22Rv1 (cell line): ENCODE measurements around the gene IGSF9.

Experiments used
- CTCF ChIP-seq: fragments of 450-650 bp; IDR thresholded peaks from 2 replicates; pipeline ENCODE4 v1.5.1; 2017; ENCODE audit warnings: mild to moderate bottlenecking
- ZFX ChIP-seq: fragments of 450-650 bp; IDR thresholded peaks from 2 replicates; pipeline ENCODE4 v1.6.1; 2017; ENCODE audit warnings: antibody characterized with exemption, borderline replicate concordance

GRCh38 chr1:159925719-159926078 is 19.7 kb downstream of the IGSF9 start:
- TF ChIP-seq CTCF (no peak), ZFX (no peak)
